ENCODE measurements around the gene FRS2.

Gene FRS2

GRCh38 chr12:69511469-69512267, 41.5 kb downstream of the FRS2 start:
- Histone ChIP-seq H3K4me3 (ENCODE audit: low read depth, low read length) (no peak overlapping the region), H3K4me1 (no peaks in the 10 kb centered on the region), H3K27me3 (ENCODE audit: control insufficient read depth, insufficient read depth, low read length) (no peaks in the 10 kb centered on the region), H3K9ac (no peak overlapping the region), H3K27ac (no peak overlapping the region), H3K9me3 (ENCODE audit: control insufficient read depth, low read length) (no peaks in the 10 kb centered on the region), H3K36me3 (ENCODE audit: control insufficient read depth, insufficient read depth, low read length) (no peaks in the 10 kb centered on the region), H3K79me2 (peaks cover 14% of the 10 kb centered on the region), H2AFZ (no peak overlapping the region), H3K4me2 (ENCODE audit: low read length) (no peak overlapping the region)
- TF ChIP-seq CTCF (IDR thresholded peaks at IDR 0.05) = no peak

GRCh38 chr12:69512820-69513219, 42.6 kb downstream of the FRS2 start:
- Histone ChIP-seq H3K27me3 (ENCODE audit: control insufficient read depth, insufficient read depth, low read length) (no peaks in the 10 kb centered on the region), H3K4me2 (ENCODE audit: low read length) (no peak overlapping the region), H3K27ac (no peak overlapping the region), H3K79me2 (peaks cover 22% of the 10 kb centered on the region), H3K4me3 (ENCODE audit: low read depth, low read length) (no peak overlapping the region), H3K9me3 (ENCODE audit: control insufficient read depth, low read length) (no peaks in the 10 kb centered on the region), H3K9ac (no peak overlapping the region), H3K36me3 (ENCODE audit: control insufficient read depth, insufficient read depth, low read length) (no peaks in the 10 kb centered on the region), H2AFZ (no peak overlapping the region), H3K4me1 (no peaks in the 10 kb centered on the region)
- no peak for TF ChIP-seq CTCF (IDR thresholded peaks at IDR 0.05)

- H2AFZ ChIP-seq = no peak overlapping the region
- H3K4me3 ChIP-seq (ENCODE audit: low read depth, low read length) = no peak overlapping the region
These were observed 43.1 kb downstream of the FRS2 start for GRCh38 chr12:69513297-69513696.

GRCh38 chr12:69514111-69514510, 43.9 kb downstream of the FRS2 start:
- no peaks in the 10 kb centered on the region for H3K4me1 ChIP-seq
- TF ChIP-seq CTCF (IDR thresholded peaks at IDR 0.05) = no peak
- no peak overlapping the region for H3K4me2 ChIP-seq (ENCODE audit: low read length)
- H3K36me3 ChIP-seq (ENCODE audit: control insufficient read depth, insufficient read depth, low read length) = no peaks in the 10 kb centered on the region
- H3K9ac ChIP-seq = no peak overlapping the region
- H3K27ac ChIP-seq = no peak overlapping the region
- H3K9me3 ChIP-seq (ENCODE audit: control insufficient read depth, low read length) = no peaks in the 10 kb centered on the region
- H2AFZ ChIP-seq = no peak overlapping the region
- no peaks in the 10 kb centered on the region for H3K27me3 ChIP-seq (ENCODE audit: control insufficient read depth, insufficient read depth, low read length)
- H3K4me3 ChIP-seq (ENCODE audit: low read depth, low read length) = no peak overlapping the region
- peaks cover 26% of the 10 kb centered on the region for H3K79me2 ChIP-seq

More at GRCh38 chr12:69513297-69513696, 43.1 kb downstream of the FRS2 start:
- no peak overlapping the region for H3K27ac ChIP-seq
- no peaks in the 10 kb centered on the region for H3K36me3 ChIP-seq (ENCODE audit: control insufficient read depth, insufficient read depth, low read length)
- H3K4me1 ChIP-seq = no peaks in the 10 kb centered on the region
- no peak for TF ChIP-seq CTCF (IDR thresholded peaks at IDR 0.05)
- H3K79me2 ChIP-seq = peaks cover 22% of the 10 kb centered on the region
- H3K9me3 ChIP-seq (ENCODE audit: control insufficient read depth, low read length) = no peaks in the 10 kb centered on the region
- H3K27me3 ChIP-seq (ENCODE audit: control insufficient read depth, insufficient read depth, low read length) = no peaks in the 10 kb centered on the region
- H3K9ac ChIP-seq = no peak overlapping the region
- H3K4me2 ChIP-seq (ENCODE audit: low read length) = no peak overlapping the region

GRCh38 chr12:69514845-69515244, 44.7 kb downstream of the FRS2 start:
- Histone ChIP-seq H3K4me2 (ENCODE audit: low read length) (no peak overlapping the region), H3K79me2 (peaks cover 32% of the 10 kb centered on the region), H3K27me3 (ENCODE audit: control insufficient read depth, insufficient read depth, low read length) (no peaks in the 10 kb centered on the region), H3K9ac (no peak overlapping the region), H3K27ac (no peak overlapping the region), H3K4me1 (no peaks in the 10 kb centered on the region), H3K36me3 (ENCODE audit: control insufficient read depth, insufficient read depth, low read length) (no peaks in the 10 kb centered on the region), H3K9me3 (ENCODE audit: control insufficient read depth, low read length) (no peaks in the 10 kb centered on the region), H3K4me3 (ENCODE audit: low read depth, low read length) (no peak overlapping the region), H2AFZ (no peak overlapping the region)
- no peak for TF ChIP-seq CTCF (IDR thresholded peaks at IDR 0.05)

All from parathyroid adenoma (tissue), 2 donors.